HepG2 (cell line): Measurements from ENCODE around the gene CCDC178.

ENCODE experiments used
- HDAC6 ChIP-seq: fragments of 200-600 bp; sonication (generic); IDR thresholded peaks from 2 replicates; pipeline ENCODE4 v1.7.0; 2017; ENCODE audit warnings: mild to moderate bottlenecking, antibody characterized with exemption, low read length, low read depth
- NKX3-1 ChIP-seq: sonication (generic); formaldehyde crosslinking; IDR thresholded peaks from 2 replicates; pipeline ENCODE4 v1.5.0; 2020; ENCODE audit warnings: missing genetic modification reagents
- PTBP1 ChIP-seq: fragments of 200-400 bp; formaldehyde crosslinking; IDR thresholded peaks from 2 replicates; pipeline ENCODE4 v1.6.1; 2018; ENCODE audit warnings: low read length, low read depth; ENCODE audit not compliant: poor library complexity, severe bottlenecking
- SETDB1 ChIP-seq: sonication (generic); formaldehyde crosslinking; IDR thresholded peaks from 2 replicates; pipeline ENCODE4 v1.5.1; 2020; ENCODE audit warnings: missing genetic modification reagents, mild to moderate bottlenecking, borderline replicate concordance
- TEAD2 ChIP-seq: sonication (generic); formaldehyde crosslinking; IDR thresholded peaks from 2 replicates; pipeline ENCODE4 v1.9.0; 2021; ENCODE audit warnings: missing genetic modification reagents
- ZNF619 ChIP-seq: sonication (generic); formaldehyde crosslinking; IDR thresholded peaks from 2 replicates; pipeline ENCODE4 v1.4.0; 2020; ENCODE audit warnings: mild to moderate bottlenecking, missing genetic modification reagents
- ZNF781 ChIP-seq: sonication (generic); formaldehyde crosslinking; IDR thresholded peaks from 2 replicates; pipeline ENCODE4 v1.5.1; 2020; ENCODE audit warnings: borderline replicate concordance, mild to moderate bottlenecking, missing genetic modification reagents; ENCODE audit errors: not compliant biosample characterization
- TF ChIP-seq, protein P1 (sequence below): sonication (generic); formaldehyde crosslinking; IDR thresholded peaks from 2 replicates; pipeline ENCODE4 v1.4.0; 2020; ENCODE audit warnings: missing genetic modification reagents, mild to moderate bottlenecking, borderline replicate concordance

DNA sequence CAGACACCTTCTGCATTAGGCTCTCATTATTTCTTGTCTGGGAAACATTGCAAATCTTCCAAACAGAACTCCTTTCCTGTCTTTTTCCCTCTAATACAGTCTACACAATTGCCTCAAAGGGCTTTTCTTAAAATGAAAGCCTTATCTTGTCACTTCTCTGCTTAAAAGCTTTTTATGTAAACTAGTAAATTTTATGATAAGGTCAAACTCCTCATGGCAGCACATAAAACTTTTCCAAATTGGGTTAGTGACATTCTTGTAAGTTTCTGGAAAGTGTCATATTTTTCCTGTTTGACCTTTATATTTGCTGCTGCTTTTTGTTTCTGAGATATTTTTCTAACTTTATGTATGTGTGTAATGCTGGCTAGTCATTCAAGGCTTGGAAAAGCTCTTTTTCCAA is 406.3 kb downstream of the CCDC178 start:
- TF ChIP-seq SETDB1, result no peak
- TF ChIP-seq HDAC6, result no peak
- no peak for TF ChIP-seq ZNF619
- TF ChIP-seq ZNF781 (CRISPR knock-in tag), result no peak
- TF ChIP-seq, protein P1, sequence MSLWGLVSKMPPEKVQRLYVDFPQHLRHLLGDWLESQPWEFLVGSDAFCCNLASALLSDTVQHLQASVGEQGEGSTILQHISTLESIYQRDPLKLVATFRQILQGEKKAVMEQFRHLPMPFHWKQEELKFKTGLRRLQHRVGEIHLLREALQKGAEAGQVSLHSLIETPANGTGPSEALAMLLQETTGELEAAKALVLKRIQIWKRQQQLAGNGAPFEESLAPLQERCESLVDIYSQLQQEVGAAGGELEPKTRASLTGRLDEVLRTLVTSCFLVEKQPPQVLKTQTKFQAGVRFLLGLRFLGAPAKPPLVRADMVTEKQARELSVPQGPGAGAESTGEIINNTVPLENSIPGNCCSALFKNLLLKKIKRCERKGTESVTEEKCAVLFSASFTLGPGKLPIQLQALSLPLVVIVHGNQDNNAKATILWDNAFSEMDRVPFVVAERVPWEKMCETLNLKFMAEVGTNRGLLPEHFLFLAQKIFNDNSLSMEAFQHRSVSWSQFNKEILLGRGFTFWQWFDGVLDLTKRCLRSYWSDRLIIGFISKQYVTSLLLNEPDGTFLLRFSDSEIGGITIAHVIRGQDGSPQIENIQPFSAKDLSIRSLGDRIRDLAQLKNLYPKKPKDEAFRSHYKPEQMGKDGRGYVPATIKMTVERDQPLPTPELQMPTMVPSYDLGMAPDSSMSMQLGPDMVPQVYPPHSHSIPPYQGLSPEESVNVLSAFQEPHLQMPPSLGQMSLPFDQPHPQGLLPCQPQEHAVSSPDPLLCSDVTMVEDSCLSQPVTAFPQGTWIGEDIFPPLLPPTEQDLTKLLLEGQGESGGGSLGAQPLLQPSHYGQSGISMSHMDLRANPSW (CRISPR knock-in tag), result no peak
- no peak for TF ChIP-seq TEAD2 (CRISPR knock-in tag)
- TF ChIP-seq PTBP1, result no peak
- no peak for TF ChIP-seq NKX3-1 (CRISPR knock-in tag)
